Measurements from ENCODE around the gene MAD1L1. TPM values are rescaled to one million over a fixed set of nuclear protein-coding genes. Genes with fewer than 3 reads are reported as not detected.

MAD1L1 gene
- total RNA-seq, 1 experiment from 2014 or later = 38.5 TPM

- H3K4me1 ChIP-seq (ENCODE audit: control insufficient read depth in 1 of 2, insufficient read depth in 2 of 2, low read length in 2 of 2) = peaks cover 5 to 24% of the 10 kb centered on the region in 2 experiments
- H3K27ac ChIP-seq (ENCODE audit: low read depth, low read length) = no peak overlapping the region
- BruUV-seq (replicated peaks) = no TSS peak
- no peak for ATAC-seq
- H3K79me2 ChIP-seq (ENCODE audit: insufficient read depth, low read length) = 0 out of 2 replicates have a peak, but pooled peaks cover 3% of the 10 kb centered on the region
- intact Hi-C loops (cut with micrococcal nuclease) = no loop called here
- no peaks in the 10 kb centered on the region for H3K27me3 ChIP-seq (ENCODE audit: insufficient read depth, low read length)
- H3K9ac ChIP-seq (ENCODE audit: low read length) = no peak overlapping the region
- no peaks in the 10 kb centered on the region for H3K9me2 ChIP-seq (ENCODE audit: insufficient read depth)
- TF ChIP-seq, protein P1, sequence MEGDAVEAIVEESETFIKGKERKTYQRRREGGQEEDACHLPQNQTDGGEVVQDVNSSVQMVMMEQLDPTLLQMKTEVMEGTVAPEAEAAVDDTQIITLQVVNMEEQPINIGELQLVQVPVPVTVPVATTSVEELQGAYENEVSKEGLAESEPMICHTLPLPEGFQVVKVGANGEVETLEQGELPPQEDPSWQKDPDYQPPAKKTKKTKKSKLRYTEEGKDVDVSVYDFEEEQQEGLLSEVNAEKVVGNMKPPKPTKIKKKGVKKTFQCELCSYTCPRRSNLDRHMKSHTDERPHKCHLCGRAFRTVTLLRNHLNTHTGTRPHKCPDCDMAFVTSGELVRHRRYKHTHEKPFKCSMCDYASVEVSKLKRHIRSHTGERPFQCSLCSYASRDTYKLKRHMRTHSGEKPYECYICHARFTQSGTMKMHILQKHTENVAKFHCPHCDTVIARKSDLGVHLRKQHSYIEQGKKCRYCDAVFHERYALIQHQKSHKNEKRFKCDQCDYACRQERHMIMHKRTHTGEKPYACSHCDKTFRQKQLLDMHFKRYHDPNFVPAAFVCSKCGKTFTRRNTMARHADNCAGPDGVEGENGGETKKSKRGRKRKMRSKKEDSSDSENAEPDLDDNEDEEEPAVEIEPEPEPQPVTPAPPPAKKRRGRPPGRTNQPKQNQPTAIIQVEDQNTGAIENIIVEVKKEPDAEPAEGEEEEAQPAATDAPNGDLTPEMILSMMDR (IDR thresholded peaks at IDR 0.05 in 2 of 3, conservative IDR thresholded peaks at IDR 0.05 in 1 of 3; ENCODE audit: borderline replicate concordance in 1 of 3, insufficient read depth in 1 of 3, low read depth in 2 of 3, low read length in 2 of 3) = no peak
- TF ChIP-seq TCF7L2 (IDR thresholded peaks at IDR 0.05; ENCODE audit: borderline replicate concordance, extremely low read depth, insufficient read depth, insufficient read length) (no peak), YY1 (IDR thresholded peaks at IDR 0.05; ENCODE audit: extremely low read depth, insufficient replicate concordance, low read depth, low read length) (no peak), JUND (IDR thresholded peaks at IDR 0.05) (no peak), CEBPB (IDR thresholded peaks at IDR 0.05; ENCODE audit: low read depth) (no peak), POLR2AphosphoS5 (IDR thresholded peaks at IDR 0.05; ENCODE audit: low read depth, low read length) (no peak), SP1 (IDR thresholded peaks at IDR 0.05; ENCODE audit: low read depth) (no peak), SIN3A (IDR thresholded peaks at IDR 0.05; ENCODE audit: low read depth) (no peak), ELF1 (IDR thresholded peaks at IDR 0.05; ENCODE audit: borderline replicate concordance, low read depth) (no peak), EGR1 (IDR thresholded peaks at IDR 0.05; ENCODE audit: low read depth) (no peak), POLR2A (IDR thresholded peaks at IDR 0.05; ENCODE audit: borderline replicate concordance, extremely low read depth, insufficient read depth, insufficient read length) (no peak), SRF (IDR thresholded peaks at IDR 0.05; ENCODE audit: low read depth) (no peak), ZBTB33 (IDR thresholded peaks at IDR 0.05; ENCODE audit: extremely low read depth, insufficient replicate concordance, low read length) (no peak), REST (IDR thresholded peaks at IDR 0.05; ENCODE audit: low read depth) (no peak), ZNF274 (IDR thresholded peaks at IDR 0.05; ENCODE audit: low read depth, low read length) (no peak), ZFX (IDR thresholded peaks at IDR 0.05) (no peak), EZH2 (IDR thresholded peaks at IDR 0.05) (no peak), RAD21 (IDR thresholded peaks at IDR 0.05; ENCODE audit: low read depth) (no peak)
- TF ChIP-seq, protein P2, sequence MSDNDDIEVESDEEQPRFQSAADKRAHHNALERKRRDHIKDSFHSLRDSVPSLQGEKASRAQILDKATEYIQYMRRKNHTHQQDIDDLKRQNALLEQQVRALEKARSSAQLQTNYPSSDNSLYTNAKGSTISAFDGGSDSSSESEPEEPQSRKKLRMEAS (IDR thresholded peaks at IDR 0.05) = no peak
- H3K4me2 ChIP-seq (ENCODE audit: low read length) = no peak overlapping the region
- ChIA-PET POLR2A (no interaction called here), CTCF (no interaction called here), RAD21 (ENCODE audit: low non-redundant PET in 1 of 2, low total read pairs in 2 of 2, uncharacterized antibody in 2 of 2, unreplicated experiment in 2 of 2) (no interaction called here)
- H3K36me3 ChIP-seq (ENCODE audit: control insufficient read depth in 1 of 2, insufficient read depth in 2 of 2, low read length in 2 of 2) = no peaks in the 10 kb centered on the region
- H3K4me3 ChIP-seq (replicated peaks in 1 of 2; ENCODE audit: low read depth in 1 of 2, low read length in 2 of 2) = no peak overlapping the region
- H4K20me1 ChIP-seq (ENCODE audit: insufficient read depth) = no peaks in the 10 kb centered on the region
- no peak for DNase-seq (ENCODE audit: low read depth, low spot score)
- H3K9me3 ChIP-seq (ENCODE audit: control insufficient read depth in 1 of 2, insufficient read depth in 1 of 2, low read depth in 1 of 2, low read length in 2 of 2) = no peaks in the 10 kb centered on the region
- H2AFZ ChIP-seq (ENCODE audit: low read depth, low read length, poor library complexity, severe bottlenecking) = no peak overlapping the region
Measured at GRCh38 chr7:2017481-2017891, 215.3 kb downstream of the MAD1L1 start.
